Spinal cord (tissue), 10 donors: ENCODE measurements around the gene VPS13A. TPM values are rescaled to one million over a fixed set of nuclear protein-coding genes. Genes with fewer than 3 reads are reported as not detected.

Source experiments
- DNase-seq, 6 donors: peaks; one replicate each; pipeline versions ENCODE4 v3.0.0 to v3.0.0-alpha.2; 2013 to 2015; ENCODE audit warnings: low spot score in 6 of 6, low read depth in 4 of 6
- H3K27ac ChIP-seq: one replicate; pipeline ENCODE4 v1.5.1; 2013; ENCODE audit warnings: low read depth, low read length, control low read depth
- H3K27me3 ChIP-seq: one replicate; pipeline ENCODE4 v1.6.1; 2013; ENCODE audit warnings: low read length; ENCODE audit not compliant: control insufficient read depth, insufficient read depth
- H3K36me3 ChIP-seq: one replicate; pipeline ENCODE4 v1.6.1; 2013; ENCODE audit warnings: low read length; ENCODE audit not compliant: control insufficient read depth, insufficient read depth
- H3K4me1 ChIP-seq: one replicate; pipeline ENCODE4 v1.6.1; 2013; ENCODE audit warnings: low read length; ENCODE audit not compliant: control insufficient read depth, insufficient read depth
- H3K4me3 ChIP-seq: one replicate; pipeline ENCODE4 v1.5.1; 2013; ENCODE audit warnings: low read depth, low read length, control low read depth
- H3K9me3 ChIP-seq: one replicate; pipeline ENCODE4 v1.6.1; 2013; ENCODE audit warnings: low read length; ENCODE audit not compliant: control insufficient read depth, insufficient read depth
- WGBS: methylation state at CpG from one replicate; pipeline ENCODE4 v1.1.5; 2013; ENCODE audit warnings: missing lambda C conversion rate; ENCODE audit not compliant: insufficient coverage; 5-methylcytosine and 5-hydroxymethylcytosine counted together
- polyA plus RNA-seq, 2 donors: library from polyadenylated mRNA; unstranded; fragments of 120-200 nt; gene quantifications; one replicate each; pipeline ENCODE4 v1.2.1, GENCODE V29; 2013; ENCODE audit not compliant: insufficient read length in 2 of 2
- total RNA-seq, 2 donors: library from RNA; depleted of rRNA in 1 of 2; stranded (reverse); fragments of 120-200 nt in 1 of 2; fragments of >200 nt in 1 of 2; gene quantifications; one replicate each; pipeline versions ENCODE4 v1.2.3 to v1.2.4, GENCODE V29; 2013 to 2014
- donor health status: healthy.

The VPS13A gene
- total and polyA plus RNA-seq, 4 donors, result 13.2 to 58.9 (median 21.1) TPM

- peak in 5 of 6 donors; percentile 61 to 94 (median 76) for DNase-seq
Observed at GRCh38 chr9:77456829-77457437, 279.6 kb downstream of the VPS13A start.

DNA sequence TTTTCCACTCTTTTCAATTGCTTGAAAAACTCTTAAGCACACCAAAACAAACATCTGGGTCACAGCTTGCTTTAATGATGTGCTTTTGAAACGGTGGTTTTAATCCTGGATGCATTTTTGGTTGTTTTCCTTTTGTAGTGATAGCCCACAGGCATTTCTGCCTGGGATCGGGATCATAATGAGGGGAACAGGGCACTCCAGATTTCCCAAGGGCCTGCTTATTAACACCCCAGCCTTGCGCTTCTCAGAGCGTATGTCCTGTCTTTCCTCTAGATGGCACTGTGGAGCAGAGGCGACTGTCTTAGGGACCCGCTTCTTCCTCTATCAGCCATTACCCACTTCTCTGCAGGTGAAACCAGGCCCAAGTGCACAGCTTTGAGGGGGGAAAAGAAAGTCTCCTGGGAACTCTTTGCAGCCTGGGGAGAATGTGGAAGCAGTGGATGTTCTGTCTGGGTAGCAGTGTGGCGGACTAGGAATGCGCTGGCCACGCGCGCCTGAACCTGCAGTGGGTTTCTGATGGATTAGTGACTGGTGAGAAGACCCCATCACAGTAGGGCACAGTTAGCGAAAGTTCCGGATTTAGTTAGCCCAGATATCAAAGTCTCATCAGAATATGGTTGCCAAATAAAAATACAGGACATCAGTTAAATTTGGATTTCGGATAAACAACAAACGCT lies 280.7 kb downstream of the VPS13A start:
- no peaks in the 10 kb centered on the region for H3K36me3 ChIP-seq
- peaks cover 8% of the 10 kb centered on the region for H3K4me1 ChIP-seq
- H3K27ac ChIP-seq, result no peak overlapping the region
- 100% methylated on average over 1 of the region's 15 CpGs for WGBS
- no peaks in the 10 kb centered on the region for H3K9me3 ChIP-seq
- peak in 4 of 6 donors; percentile 54 to 86 (median 68) for DNase-seq
- H3K4me3 ChIP-seq, result no peak overlapping the region
- H3K27me3 ChIP-seq, result no peaks in the 10 kb centered on the region

More at GRCh38 chr9:77456829-77457437, 279.6 kb downstream of the VPS13A start:
- no peak overlapping the region for H3K4me3 ChIP-seq
- 51% methylated on average over 2 of the region's 10 CpGs for WGBS
- H3K36me3 ChIP-seq, result no peaks in the 10 kb centered on the region
- peaks cover 8% of the 10 kb centered on the region for H3K4me1 ChIP-seq
- no peak overlapping the region for H3K27ac ChIP-seq
- no peaks in the 10 kb centered on the region for H3K9me3 ChIP-seq
- no peaks in the 10 kb centered on the region for H3K27me3 ChIP-seq

DNA sequence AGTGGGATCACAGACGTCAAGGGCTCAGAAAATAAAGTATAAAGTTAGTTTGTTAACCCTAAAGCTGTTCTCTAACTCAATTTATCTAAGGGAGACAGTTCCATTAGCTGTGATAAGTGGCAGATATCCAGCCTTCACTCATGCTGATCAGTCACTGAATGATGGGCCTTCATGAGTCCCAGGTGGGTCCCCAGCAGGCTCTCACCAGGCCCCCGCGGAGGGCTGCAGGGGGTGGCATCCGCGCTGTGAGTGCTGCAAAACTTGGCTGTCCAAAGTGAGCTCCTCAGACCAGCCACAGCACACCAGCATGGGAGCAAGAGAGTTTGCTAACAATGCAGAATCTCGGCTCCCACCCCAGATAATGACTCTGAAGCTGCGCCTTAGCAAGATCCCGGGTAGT lies 283.6 kb downstream of the VPS13A start:
- DNase-seq, result no peak
- H3K4me3 ChIP-seq, result no peak overlapping the region
- H3K36me3 ChIP-seq, result no peaks in the 10 kb centered on the region
- WGBS, result 80% methylated on average over 4 of the region's 8 CpGs
- no peak overlapping the region for H3K27ac ChIP-seq
- no peaks in the 10 kb centered on the region for H3K9me3 ChIP-seq
- no peaks in the 10 kb centered on the region for H3K27me3 ChIP-seq
- H3K4me1 ChIP-seq, result peaks cover 8% of the 10 kb centered on the region

- 73% methylated on average over 10 of the region's 10 CpGs for WGBS
- H3K27me3 ChIP-seq, result no peaks in the 10 kb centered on the region
- peaks cover 8% of the 10 kb centered on the region for H3K4me1 ChIP-seq
- no peak overlapping the region for H3K4me3 ChIP-seq
- H3K36me3 ChIP-seq, result no peaks in the 10 kb centered on the region
- DNase-seq, result no peak
- H3K27ac ChIP-seq, result no peak overlapping the region
- H3K9me3 ChIP-seq, result no peaks in the 10 kb centered on the region
Observed at GRCh38 chr9:77462066-77462465, 284.7 kb downstream of the VPS13A start.

GRCh38 chr9:77463151-77463550 lies 285.8 kb downstream of the VPS13A start:
- no peaks in the 10 kb centered on the region for H3K9me3 ChIP-seq
- no peaks in the 10 kb centered on the region for H3K27me3 ChIP-seq
- peaks cover 4% of the 10 kb centered on the region for H3K4me1 ChIP-seq
- H3K4me3 ChIP-seq, result no peak overlapping the region
- DNase-seq, result no peak
- H3K36me3 ChIP-seq, result no peaks in the 10 kb centered on the region
- 86% methylated on average over 2 of the region's 3 CpGs for WGBS
- H3K27ac ChIP-seq, result no peak overlapping the region

GRCh38 chr9:77464661-77465060 lies 287.3 kb downstream of the VPS13A start:
- no peaks in the 10 kb centered on the region for H3K9me3 ChIP-seq
- no peaks in the 10 kb centered on the region for H3K4me1 ChIP-seq
- no peak overlapping the region for H3K4me3 ChIP-seq
- WGBS, result 64% methylated on average over 1 of the region's 3 CpGs
- no peaks in the 10 kb centered on the region for H3K27me3 ChIP-seq
- DNase-seq, result no peak
- no peaks in the 10 kb centered on the region for H3K36me3 ChIP-seq
- H3K27ac ChIP-seq, result no peak overlapping the region

GRCh38 chr9:77469515-77470231 lies 292.3 kb downstream of the VPS13A start:
- Histone ChIP-seq H3K27ac (no peak overlapping the region), H3K9me3 (peaks cover 5% of the 10 kb centered on the region), H3K27me3 (no peaks in the 10 kb centered on the region), H3K4me1 (no peaks in the 10 kb centered on the region), H3K36me3 (no peaks in the 10 kb centered on the region), H3K4me3 (no peak overlapping the region)
- peak in 1 of 6 donors; percentile 29 for DNase-seq
- WGBS, result 83% methylated on average over 3 of the region's 5 CpGs

Other genes starting within 250 kb of the VPS13A start
- not detected for gene FOXB2, start 157.9 kb upstream of the VPS13A start, total RNA-seq
- not detected for gene FOXB2, start 157.9 kb upstream of the VPS13A start, polyA plus RNA-seq